Central memory CD8-positive, alpha-beta T cell (primary cell): ENCODE data around the gene NR3C2.

Experiments
- ATAC-seq: fragments of 150-1000 bp; cut with Tn5 transposase; replicated peaks from 2 replicates; pipeline ENCODE4 v1.10.0; 2022; ENCODE audit warnings: mild to moderate bottlenecking, moderate FRiP score, moderate number of reproducible peaks; ENCODE audit not compliant: poor library complexity, severe bottlenecking; ENCODE audit errors: extremely low read depth
- DNase-seq, 2 donors: peaks; one replicate each; pipeline ENCODE4 v3.0.0; 2021; ENCODE audit warnings: low spot score in 2 of 2
- H3K27ac Mint-ChIP-seq: one replicate; pipeline ENCODE4 v1.8.0; 2022; ENCODE audit warnings: low read depth, mild to moderate bottlenecking, moderate library complexity, mixed read lengths
- H3K27me3 Mint-ChIP-seq: one replicate; pipeline ENCODE4 v1.8.0; 2022; ENCODE audit warnings: mixed read lengths
- H3K36me3 Mint-ChIP-seq: one replicate; pipeline ENCODE4 v1.8.0; 2022; ENCODE audit warnings: mild to moderate bottlenecking, moderate library complexity, mixed read lengths; ENCODE audit not compliant: insufficient read depth
- H3K4me1 Mint-ChIP-seq: one replicate; pipeline ENCODE4 v1.8.0; 2022; ENCODE audit warnings: mixed read lengths
- H3K4me3 Mint-ChIP-seq: one replicate; pipeline ENCODE4 v1.8.0; 2022; ENCODE audit warnings: mild to moderate bottlenecking, moderate library complexity, mixed read lengths
- H3K9me3 Mint-ChIP-seq: one replicate; pipeline ENCODE4 v1.8.0; 2022; ENCODE audit warnings: mixed read lengths

Gene NR3C2

DNA sequence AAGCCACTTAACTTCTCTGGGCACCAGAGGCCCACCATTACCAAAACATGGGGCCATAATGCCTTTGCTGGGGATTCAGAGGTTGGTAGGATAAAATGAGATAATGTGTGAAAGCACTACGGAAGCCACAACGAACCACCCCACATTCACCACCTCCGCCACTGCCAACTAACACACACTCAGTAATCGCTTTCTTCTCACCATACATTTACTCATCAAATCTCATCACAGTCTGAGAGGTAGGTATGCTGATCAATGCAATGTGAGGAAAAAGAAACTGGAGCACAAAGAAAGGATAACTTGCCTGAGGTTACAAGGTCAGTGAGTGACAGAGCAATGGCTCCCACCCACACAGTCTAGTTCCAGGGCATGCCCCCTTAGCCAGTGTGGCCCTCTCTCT, 257.3 kb downstream of the NR3C2 start:
- no peak overlapping the region for H3K4me3 Mint-ChIP-seq
- peaks cover 6% of the 10 kb centered on the region for H3K4me1 Mint-ChIP-seq
- ATAC-seq = no peak
- no peak overlapping the region for H3K27ac Mint-ChIP-seq
- DNase-seq = no peak
- H3K27me3 Mint-ChIP-seq = no peaks in the 10 kb centered on the region
- no peaks in the 10 kb centered on the region for H3K9me3 Mint-ChIP-seq
- peaks cover 2% of the 10 kb centered on the region for H3K36me3 Mint-ChIP-seq

DNA sequence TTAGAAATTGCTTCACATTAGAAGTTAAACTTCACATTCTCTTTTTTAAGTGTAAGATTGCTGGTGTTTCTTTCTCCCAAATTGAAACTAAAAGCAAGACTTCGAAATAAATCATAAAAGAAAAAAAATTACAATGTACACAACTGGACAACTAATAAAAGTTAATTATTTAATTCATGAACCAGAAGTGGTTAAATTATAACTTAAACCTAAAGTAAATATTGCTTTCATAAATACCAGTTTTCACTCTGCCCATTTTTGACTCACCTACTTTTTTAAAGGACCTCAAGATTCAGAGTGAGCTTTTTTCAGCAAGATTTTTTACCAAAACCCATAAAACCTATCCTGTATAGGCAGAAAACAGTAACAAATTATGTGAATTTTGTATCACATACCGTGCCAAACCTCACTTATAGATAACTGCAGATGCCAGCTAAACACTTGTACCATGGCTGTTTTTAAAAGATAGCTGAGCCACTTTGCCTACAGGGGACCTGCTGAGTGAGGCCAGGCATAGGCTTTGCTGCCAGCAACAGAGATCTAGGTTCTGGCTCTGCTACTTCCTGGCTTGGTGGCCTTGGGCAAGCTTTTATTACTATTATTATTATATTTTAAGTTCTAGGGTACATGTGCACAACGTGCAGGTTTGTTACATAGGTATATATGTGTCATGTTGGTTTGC, 259.8 kb downstream of the NR3C2 start:
- Mint-ChIP-seq H3K36me3 (peaks cover 4% of the 10 kb centered on the region), H3K4me1 (peaks cover 14% of the 10 kb centered on the region), H3K27ac (no peak overlapping the region), H3K9me3 (no peaks in the 10 kb centered on the region), H3K4me3 (no peak overlapping the region), H3K27me3 (no peaks in the 10 kb centered on the region)
- no peak for DNase-seq
- no peak for ATAC-seq

DNA sequence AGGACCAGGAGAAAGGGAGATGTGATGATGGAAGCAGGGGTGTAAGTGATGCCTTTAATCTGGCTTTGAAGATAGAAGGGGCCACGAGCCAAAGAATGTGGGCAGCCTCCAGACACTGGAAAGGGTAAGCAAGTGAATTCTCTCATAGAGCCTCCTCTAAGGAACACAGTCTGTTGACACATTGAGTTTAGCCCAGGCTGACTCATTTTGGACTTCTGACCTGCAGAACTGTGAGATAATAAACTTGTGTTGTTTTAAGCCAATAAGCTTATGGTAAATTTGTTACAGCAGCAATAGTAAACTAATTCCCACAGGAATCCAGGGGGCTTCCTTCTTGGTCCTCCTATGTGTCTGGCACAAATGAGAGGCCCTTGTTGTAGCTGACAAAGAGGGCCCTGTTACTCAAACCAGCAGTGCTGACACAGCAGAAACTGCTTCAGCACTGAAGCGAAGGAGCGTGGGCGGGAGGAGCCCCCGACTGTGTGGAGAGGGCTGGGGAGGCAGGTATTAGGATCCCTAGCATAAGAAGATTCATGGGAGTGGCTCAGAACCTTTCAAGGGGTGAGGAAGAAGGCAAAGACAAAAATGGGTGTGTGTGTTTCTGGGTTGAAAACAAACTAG, 268.7 kb downstream of the NR3C2 start:
- no peak for ATAC-seq
- Mint-ChIP-seq H3K27ac (no peak overlapping the region), H3K9me3 (no peaks in the 10 kb centered on the region)

DNA sequence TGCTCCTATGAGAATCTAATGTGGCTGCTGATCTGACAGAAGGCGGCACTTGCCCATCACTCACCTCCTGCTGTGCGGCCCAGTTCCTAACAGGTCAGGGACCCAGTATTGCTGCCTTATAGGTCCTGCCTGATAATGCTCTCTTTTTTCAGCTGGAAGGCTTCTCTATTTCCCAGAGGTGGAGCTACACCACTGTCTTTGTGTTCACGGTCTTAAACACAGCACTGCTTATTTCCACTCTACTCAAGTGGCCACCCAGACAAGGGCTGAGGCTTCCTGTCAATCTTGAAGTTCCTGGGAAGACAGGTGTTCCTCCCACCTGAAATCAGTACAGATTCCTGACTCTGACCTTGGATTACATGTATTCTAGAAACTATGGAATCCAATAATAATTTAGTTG, 270.6 kb downstream of the NR3C2 start:
- Mint-ChIP-seq H3K36me3 (peaks cover 2% of the 10 kb centered on the region), H3K4me1 (peaks cover 7% of the 10 kb centered on the region), H3K4me3 (no peak overlapping the region), H3K9me3 (no peaks in the 10 kb centered on the region), H3K27ac (no peak overlapping the region), H3K27me3 (no peaks in the 10 kb centered on the region)
- DNase-seq (no peak), ATAC-seq (no peak)

More for the DNA sequence above, 268.7 kb downstream of the NR3C2 start:
- peaks cover 8% of the 10 kb centered on the region for H3K4me1 Mint-ChIP-seq
- no peaks in the 10 kb centered on the region for H3K27me3 Mint-ChIP-seq
- no peak for DNase-seq
- no peak overlapping the region for H3K4me3 Mint-ChIP-seq
- peaks cover 5% of the 10 kb centered on the region for H3K36me3 Mint-ChIP-seq

DNA sequence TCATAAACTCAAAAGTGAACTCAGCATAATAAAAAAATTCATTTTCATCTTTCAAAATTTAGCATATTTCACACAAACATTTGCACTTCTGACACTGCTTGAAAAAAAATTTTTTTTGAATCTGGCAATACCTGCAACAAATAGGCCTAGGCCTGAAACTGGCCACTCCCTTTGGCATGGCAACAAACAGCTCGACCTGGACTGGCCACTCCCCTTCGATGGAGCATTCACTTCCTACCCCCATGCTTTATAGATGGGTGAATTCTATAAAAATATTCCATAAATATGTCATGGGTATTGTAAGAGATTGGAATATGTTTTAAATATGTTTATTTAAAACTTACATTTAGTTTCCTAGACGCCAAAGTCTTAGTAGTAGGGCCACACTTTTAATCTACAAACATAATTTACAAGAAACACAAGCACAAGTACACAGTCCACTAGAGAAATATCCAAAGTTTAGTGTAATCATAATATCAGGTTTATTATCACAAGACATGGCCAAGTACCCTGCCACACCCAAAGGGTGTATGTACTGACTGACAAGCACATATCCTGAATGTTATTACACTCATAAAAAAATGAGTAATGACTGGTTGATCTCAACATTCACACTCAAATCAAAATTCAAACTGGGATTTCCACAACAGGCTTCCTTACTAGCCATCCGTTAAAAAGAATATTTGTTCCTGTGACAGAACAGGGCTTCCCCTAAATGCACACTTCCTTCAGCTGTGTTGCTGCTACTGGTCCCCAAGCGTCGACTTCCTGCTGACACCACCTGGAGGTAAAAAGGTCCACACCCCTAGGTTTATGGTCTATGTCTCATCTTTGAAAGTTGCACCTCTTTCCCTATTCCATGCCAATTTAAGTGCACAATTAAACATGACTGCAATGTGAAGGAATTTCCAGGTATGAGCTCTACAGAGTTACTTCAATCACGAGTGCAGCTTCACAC, 271.5 kb downstream of the NR3C2 start:
- Mint-ChIP-seq H3K4me3 (no peak overlapping the region), H3K27ac (no peak overlapping the region)
- no peak for ATAC-seq

DNA sequence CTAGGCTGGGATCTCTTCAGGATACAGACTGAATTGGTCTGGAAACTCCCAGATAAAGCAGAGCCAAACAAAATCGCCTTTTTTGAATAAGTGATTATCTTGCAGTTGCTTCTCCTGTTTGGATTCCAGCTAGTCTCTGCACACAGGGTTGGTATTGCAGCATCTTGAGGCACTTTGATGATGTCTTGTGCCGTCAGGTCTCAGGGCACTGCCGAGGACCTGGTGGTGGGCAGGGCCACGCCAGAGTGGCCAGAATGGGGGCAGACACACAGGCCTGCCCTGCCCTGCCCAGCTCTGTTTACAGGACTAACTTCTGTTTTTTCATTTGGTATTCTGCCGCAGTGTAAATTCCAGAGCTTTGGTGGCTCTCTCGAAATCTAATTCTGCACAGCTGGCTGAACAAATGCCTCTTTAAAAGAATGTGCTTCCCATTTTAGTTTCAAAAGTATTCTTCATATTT, 276.1 kb downstream of the NR3C2 start:
- H3K36me3 Mint-ChIP-seq = no peaks in the 10 kb centered on the region
- no peak overlapping the region for H3K4me3 Mint-ChIP-seq
- H3K27me3 Mint-ChIP-seq = no peaks in the 10 kb centered on the region
- DNase-seq (no peak), ATAC-seq (no peak)
- no peaks in the 10 kb centered on the region for H3K9me3 Mint-ChIP-seq
- H3K4me1 Mint-ChIP-seq = peaks cover 6% of the 10 kb centered on the region
- no peak overlapping the region for H3K27ac Mint-ChIP-seq

More for the DNA sequence above, 271.5 kb downstream of the NR3C2 start:
- Mint-ChIP-seq H3K36me3 (peaks cover 2% of the 10 kb centered on the region), H3K9me3 (no peaks in the 10 kb centered on the region), H3K4me1 (peaks cover 7% of the 10 kb centered on the region), H3K27me3 (no peaks in the 10 kb centered on the region)
- no peak for DNase-seq

DNA sequence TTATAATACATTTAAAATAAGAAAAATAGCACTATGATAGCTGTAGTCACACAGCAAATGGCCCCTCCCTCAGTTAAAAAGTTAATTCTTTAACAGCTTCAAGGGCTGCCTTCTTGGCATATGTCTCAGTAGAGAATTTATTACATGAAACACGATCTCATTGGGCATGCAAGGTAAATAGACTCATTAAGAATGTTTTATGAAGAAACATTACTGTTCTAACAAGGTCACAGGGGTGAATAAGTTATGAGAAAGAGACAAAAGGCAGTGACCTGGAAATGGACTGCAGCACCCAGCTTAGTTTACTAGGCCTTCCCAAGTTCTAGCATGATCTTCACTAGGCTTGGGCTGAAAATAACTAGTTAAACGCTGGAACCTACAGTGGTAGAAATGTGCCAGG, 277.7 kb downstream of the NR3C2 start:
- ATAC-seq (no peak), DNase-seq (no peak)
- no peaks in the 10 kb centered on the region for H3K27me3 Mint-ChIP-seq
- no peak overlapping the region for H3K4me3 Mint-ChIP-seq
- H3K36me3 Mint-ChIP-seq = no peaks in the 10 kb centered on the region
- no peaks in the 10 kb centered on the region for H3K4me1 Mint-ChIP-seq
- H3K27ac Mint-ChIP-seq = no peak overlapping the region
- H3K9me3 Mint-ChIP-seq = no peaks in the 10 kb centered on the region

DNA sequence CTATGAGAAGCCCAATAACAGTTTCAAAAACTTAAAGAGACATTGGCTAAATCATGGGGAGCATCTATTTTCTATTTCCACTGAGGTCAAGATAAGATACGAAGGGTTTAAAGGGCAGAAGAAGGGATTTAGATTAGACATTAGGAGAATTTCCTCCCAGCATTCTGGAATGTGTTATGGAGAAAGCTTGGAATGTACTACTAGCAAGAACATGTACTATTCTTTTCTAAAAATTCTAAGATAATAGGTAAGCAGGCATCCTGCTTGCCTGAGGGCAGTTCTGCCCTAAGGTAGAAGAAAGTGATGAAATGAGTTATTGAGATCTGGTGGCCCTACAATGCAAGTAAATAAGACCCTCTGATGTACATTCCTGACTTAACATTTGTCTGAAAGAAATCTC, 279.2 kb downstream of the NR3C2 start:
- Mint-ChIP-seq H3K4me1 (no peaks in the 10 kb centered on the region), H3K27me3 (no peaks in the 10 kb centered on the region), H3K9me3 (no peaks in the 10 kb centered on the region), H3K4me3 (no peak overlapping the region), H3K27ac (no peak overlapping the region), H3K36me3 (no peaks in the 10 kb centered on the region)
- no peak for ATAC-seq
- no peak for DNase-seq

DNA sequence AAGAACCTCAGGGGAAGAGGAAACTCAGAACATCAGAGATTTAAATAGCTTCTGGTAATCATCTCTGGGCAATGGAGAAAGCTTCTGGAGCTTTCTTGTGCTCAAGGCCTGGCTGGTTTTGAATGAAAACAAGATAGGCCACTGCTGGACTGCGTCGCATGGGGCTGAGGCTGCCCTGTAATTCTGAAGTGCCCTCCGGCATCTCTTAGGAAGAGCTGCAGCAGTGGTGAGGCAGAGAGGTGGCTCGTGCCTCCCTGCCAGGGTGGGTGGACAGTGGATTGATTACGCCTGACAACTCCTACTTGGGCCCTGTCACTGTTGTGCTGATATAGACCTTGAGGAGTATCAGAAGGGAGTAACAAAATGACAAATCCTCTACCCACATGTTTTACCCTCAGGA, 279.7 kb downstream of the NR3C2 start:
- H3K4me1 Mint-ChIP-seq = no peaks in the 10 kb centered on the region
- H3K27ac Mint-ChIP-seq = no peak overlapping the region
- no peaks in the 10 kb centered on the region for H3K27me3 Mint-ChIP-seq
- ATAC-seq (no peak), DNase-seq (no peak)
- H3K9me3 Mint-ChIP-seq = no peaks in the 10 kb centered on the region
- no peak overlapping the region for H3K4me3 Mint-ChIP-seq
- no peaks in the 10 kb centered on the region for H3K36me3 Mint-ChIP-seq

DNA sequence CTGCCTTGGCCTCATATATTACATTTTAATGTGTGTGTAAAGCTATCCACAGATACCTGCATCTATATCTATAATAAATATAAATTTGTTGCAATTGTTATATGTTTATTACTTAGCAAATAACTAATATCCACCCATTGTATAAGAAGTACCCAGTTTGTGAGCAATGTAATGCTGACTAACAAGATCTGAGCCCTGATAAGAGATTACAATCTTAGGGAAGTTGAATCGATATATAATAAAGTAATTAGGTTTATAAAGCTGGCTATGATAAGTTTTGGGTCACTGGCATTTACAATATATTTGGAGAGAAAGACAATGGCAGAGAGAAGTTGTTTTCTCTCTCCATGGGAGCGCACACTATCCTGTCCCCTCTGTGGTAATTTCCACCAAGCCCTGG, 280.6 kb downstream of the NR3C2 start:
- Mint-ChIP-seq H3K4me3 (no peak overlapping the region), H3K4me1 (no peaks in the 10 kb centered on the region), H3K9me3 (no peaks in the 10 kb centered on the region), H3K27me3 (no peaks in the 10 kb centered on the region), H3K27ac (no peak overlapping the region), H3K36me3 (no peaks in the 10 kb centered on the region)
- DNase-seq (no peak), ATAC-seq (no peak)

DNA sequence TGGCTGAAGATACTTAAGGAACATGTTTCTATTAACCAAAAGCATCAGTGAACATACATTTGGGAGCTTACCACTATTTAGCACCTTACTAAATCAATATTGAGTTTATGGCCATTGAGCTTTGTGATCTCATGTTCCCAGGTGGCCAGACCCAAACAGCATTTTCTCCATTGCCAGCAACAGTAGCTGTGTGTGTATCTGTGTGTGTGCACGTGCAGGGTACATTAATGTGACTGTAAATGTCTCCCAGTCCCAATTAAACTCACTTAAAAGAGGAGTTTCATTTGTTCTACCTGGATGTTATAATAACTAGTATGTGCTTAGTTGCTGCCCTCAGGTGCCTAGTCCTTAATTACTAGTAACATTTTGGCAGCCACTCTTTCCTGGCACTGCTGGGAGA, 282.4 kb downstream of the NR3C2 start:
- Mint-ChIP-seq H3K4me3 (no peak overlapping the region), H3K4me1 (no peaks in the 10 kb centered on the region), H3K27me3 (no peaks in the 10 kb centered on the region), H3K9me3 (no peaks in the 10 kb centered on the region), H3K36me3 (no peaks in the 10 kb centered on the region), H3K27ac (no peak overlapping the region)
- DNase-seq = no peak
- ATAC-seq = no peak

DNA sequence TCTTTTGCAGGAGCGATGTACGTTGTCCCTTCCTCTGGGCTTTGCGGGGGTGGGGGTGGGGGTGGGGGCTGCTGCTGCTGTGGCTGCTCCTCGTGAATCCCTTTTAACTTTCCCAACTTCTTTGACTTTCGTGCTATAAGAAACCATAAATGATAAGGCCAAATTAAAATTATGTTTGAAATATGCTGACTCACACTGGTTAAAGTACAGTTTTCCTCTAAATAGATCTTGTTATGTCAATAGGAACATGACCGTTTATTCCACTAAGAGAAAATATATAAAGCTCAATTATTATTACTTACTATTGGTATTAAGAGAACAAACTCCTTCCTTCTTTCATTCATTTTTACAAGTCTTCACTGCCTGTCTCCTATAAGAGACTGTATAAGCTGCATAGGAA, 287.4 kb downstream of the NR3C2 start:
- no peaks in the 10 kb centered on the region for H3K27me3 Mint-ChIP-seq
- ATAC-seq (no peak), DNase-seq (no peak)
- no peaks in the 10 kb centered on the region for H3K9me3 Mint-ChIP-seq
- H3K36me3 Mint-ChIP-seq = peaks cover 8% of the 10 kb centered on the region
- H3K4me1 Mint-ChIP-seq = no peaks in the 10 kb centered on the region
- H3K27ac Mint-ChIP-seq = no peak overlapping the region
- no peak overlapping the region for H3K4me3 Mint-ChIP-seq
